Measurements from ENCODE around the gene LY6G6F. TPM values are rescaled to one million over a fixed set of nuclear protein-coding genes. Genes with fewer than 3 reads are reported as not detected.
A peak's percentile ranks its signal among the peaks of the same experiment; 100 is the strongest.

LY6G6F gene
- total RNA-seq, 1 donor from 2014 or later, result not detected

DNA sequence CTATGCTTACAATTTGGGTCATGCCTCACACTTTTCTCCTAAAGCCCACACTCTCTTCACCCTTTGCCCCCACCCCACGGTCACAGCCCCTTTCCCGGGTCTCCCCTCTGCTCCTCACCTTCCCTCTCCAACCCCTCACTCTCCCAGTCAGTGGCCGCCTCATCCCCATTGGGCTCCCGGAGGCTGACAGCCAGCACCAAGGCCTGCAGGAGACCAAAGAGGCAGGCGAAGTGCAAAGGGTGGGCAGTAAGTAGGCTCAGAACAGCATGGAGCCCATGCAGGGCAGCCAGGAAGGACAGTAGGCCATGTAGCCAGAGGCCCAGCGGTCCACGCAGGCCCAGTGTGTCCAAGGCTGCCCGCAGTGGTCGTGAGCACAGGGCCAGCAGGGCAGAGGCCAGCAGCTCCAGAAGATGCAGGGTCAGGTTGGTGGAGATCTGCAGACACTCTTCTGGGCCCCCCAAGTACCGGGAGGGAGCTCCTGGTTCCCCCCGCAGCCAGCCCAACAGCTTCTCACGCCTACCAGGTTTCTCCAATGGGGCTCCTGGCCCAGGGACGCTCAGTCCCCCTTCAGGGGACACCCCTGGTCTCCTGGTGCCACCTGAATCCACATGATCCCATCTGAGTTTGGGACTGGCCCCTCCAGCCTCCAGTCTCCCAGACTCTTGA, 47.5 kb upstream of the LY6G6F start:
- H3K4me2 ChIP-seq (ENCODE audit: low read length), result peak overlapping the region; percentile 99
- no peaks in the 10 kb centered on the region for H3K9me3 ChIP-seq (ENCODE audit: insufficient read depth, low read depth, low read length)
- H3K27me3 ChIP-seq (ENCODE audit: insufficient read depth, low read length), result no peaks in the 10 kb centered on the region
- peak overlapping the region; percentile 85 for H3K9ac ChIP-seq (ENCODE audit: low read length)
- no peak overlapping the region for H2AFZ ChIP-seq (ENCODE audit: low read depth, low read length)
- H3K27ac Mint-ChIP-seq (ENCODE audit: unreplicated experiment), result no peak overlapping the region
- H3K4me1 ChIP-seq (ENCODE audit: insufficient read depth, low read length), result peaks cover 39% of the 10 kb centered on the region
- H3K36me3 Mint-ChIP-seq (ENCODE audit: low read depth, unreplicated experiment), result peaks cover 23% of the 10 kb centered on the region
- DNase-seq (ENCODE audit: low read depth) (no peak), FAIRE-seq (no peak)
- peak overlapping the region; percentile 90 for H3K4me3 Mint-ChIP-seq (ENCODE audit: unreplicated experiment)
- TF ChIP-seq, protein P1, sequence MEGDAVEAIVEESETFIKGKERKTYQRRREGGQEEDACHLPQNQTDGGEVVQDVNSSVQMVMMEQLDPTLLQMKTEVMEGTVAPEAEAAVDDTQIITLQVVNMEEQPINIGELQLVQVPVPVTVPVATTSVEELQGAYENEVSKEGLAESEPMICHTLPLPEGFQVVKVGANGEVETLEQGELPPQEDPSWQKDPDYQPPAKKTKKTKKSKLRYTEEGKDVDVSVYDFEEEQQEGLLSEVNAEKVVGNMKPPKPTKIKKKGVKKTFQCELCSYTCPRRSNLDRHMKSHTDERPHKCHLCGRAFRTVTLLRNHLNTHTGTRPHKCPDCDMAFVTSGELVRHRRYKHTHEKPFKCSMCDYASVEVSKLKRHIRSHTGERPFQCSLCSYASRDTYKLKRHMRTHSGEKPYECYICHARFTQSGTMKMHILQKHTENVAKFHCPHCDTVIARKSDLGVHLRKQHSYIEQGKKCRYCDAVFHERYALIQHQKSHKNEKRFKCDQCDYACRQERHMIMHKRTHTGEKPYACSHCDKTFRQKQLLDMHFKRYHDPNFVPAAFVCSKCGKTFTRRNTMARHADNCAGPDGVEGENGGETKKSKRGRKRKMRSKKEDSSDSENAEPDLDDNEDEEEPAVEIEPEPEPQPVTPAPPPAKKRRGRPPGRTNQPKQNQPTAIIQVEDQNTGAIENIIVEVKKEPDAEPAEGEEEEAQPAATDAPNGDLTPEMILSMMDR (IDR thresholded peaks at IDR 0.05; ENCODE audit: insufficient read depth, low read depth, low read length), result no peak
- TF ChIP-seq EZH2 (IDR thresholded peaks at IDR 0.05; ENCODE audit: insufficient read depth, low read length), result no peak
- peak overlapping the region; percentile 82 for H3K4me3 ChIP-seq (ENCODE audit: insufficient read depth, low read depth, low read length)
- H3K27me3 Mint-ChIP-seq (ENCODE audit: low read depth, unreplicated experiment), result no peaks in the 10 kb centered on the region
- H3K27ac ChIP-seq (ENCODE audit: low read depth, low read length), result no peak overlapping the region
- peaks cover 5% of the 10 kb centered on the region for H3K36me3 ChIP-seq (ENCODE audit: insufficient read depth, low read length)
- H3K4me1 Mint-ChIP-seq (ENCODE audit: low read depth, unreplicated experiment), result peaks cover 23% of the 10 kb centered on the region
- peaks cover 32% of the 10 kb centered on the region for H4K20me1 ChIP-seq (ENCODE audit: insufficient read depth, low read length)
- H3K79me2 ChIP-seq (ENCODE audit: insufficient read depth, low read length), result peaks cover 81% of the 10 kb centered on the region
- H3K9me3 Mint-ChIP-seq (ENCODE audit: unreplicated experiment), result no peaks in the 10 kb centered on the region

DNA sequence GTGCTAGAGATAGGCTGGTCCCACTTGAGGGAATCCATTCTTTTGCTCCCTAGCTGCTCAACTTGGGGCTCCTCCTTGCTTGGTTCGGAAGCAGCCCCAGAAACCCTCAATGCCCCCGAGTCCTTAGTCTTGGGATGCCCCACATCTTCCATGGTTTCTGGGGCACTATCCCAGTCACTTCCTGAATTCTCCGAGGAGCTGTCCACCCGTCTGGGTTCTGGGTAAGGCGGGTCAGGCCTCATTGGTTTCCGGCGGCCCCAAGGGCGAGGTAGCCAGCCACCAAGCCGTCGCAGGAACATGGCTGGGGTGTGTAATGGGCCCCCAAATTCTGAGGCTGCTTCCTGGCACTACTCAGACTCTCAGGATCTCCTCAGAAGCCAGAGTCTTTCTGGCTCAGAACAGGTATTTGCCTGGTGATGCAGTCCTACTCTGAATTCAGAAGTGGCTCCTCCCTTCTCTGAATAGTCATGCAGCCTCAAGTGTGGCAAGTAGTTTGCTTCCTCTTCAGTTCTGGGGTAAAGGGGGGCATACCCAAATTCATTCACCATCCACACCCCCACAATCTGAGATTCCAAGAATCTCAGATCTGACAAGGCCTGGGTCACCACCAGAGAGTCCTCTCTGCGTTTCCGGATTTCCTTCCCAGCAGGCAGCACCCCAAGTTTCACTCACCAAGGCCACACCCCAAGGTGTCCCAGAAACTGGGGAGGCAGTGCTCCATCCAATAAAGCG, 46.9 kb upstream of the LY6G6F start:
- no peak for TF ChIP-seq EZH2 (IDR thresholded peaks at IDR 0.05; ENCODE audit: insufficient read depth, low read length)
- TF ChIP-seq, protein P1 (IDR thresholded peaks at IDR 0.05; ENCODE audit: insufficient read depth, low read depth, low read length), result no peak
- Mint-ChIP-seq H3K4me3 (ENCODE audit: unreplicated experiment) (peak overlapping the region; percentile 90), H3K27me3 (ENCODE audit: low read depth, unreplicated experiment) (no peaks in the 10 kb centered on the region), H3K9me3 (ENCODE audit: unreplicated experiment) (no peaks in the 10 kb centered on the region), H3K27ac (ENCODE audit: unreplicated experiment) (peak overlapping the region; percentile 75), H3K4me1 (ENCODE audit: low read depth, unreplicated experiment) (peaks cover 30% of the 10 kb centered on the region), H3K36me3 (ENCODE audit: low read depth, unreplicated experiment) (peaks cover 25% of the 10 kb centered on the region)
- FAIRE-seq (no peak), DNase-seq (ENCODE audit: low read depth) (peak; percentile 19)
- Histone ChIP-seq H3K27me3 (ENCODE audit: insufficient read depth, low read length) (no peaks in the 10 kb centered on the region), H4K20me1 (ENCODE audit: insufficient read depth, low read length) (peaks cover 32% of the 10 kb centered on the region), H3K79me2 (ENCODE audit: insufficient read depth, low read length) (peaks cover 83% of the 10 kb centered on the region), H2AFZ (ENCODE audit: low read depth, low read length) (peak overlapping the region; percentile 51), H3K4me2 (ENCODE audit: low read length) (peak overlapping the region; percentile 99), H3K36me3 (ENCODE audit: insufficient read depth, low read length) (peaks cover 5% of the 10 kb centered on the region), H3K9me3 (ENCODE audit: insufficient read depth, low read depth, low read length) (no peaks in the 10 kb centered on the region), H3K27ac (ENCODE audit: low read depth, low read length) (peak overlapping the region; percentile 58), H3K4me1 (ENCODE audit: insufficient read depth, low read length) (peaks cover 43% of the 10 kb centered on the region), H3K9ac (ENCODE audit: low read length) (peak overlapping the region; percentile 85), H3K4me3 (ENCODE audit: insufficient read depth, low read depth, low read length) (peak overlapping the region; percentile 82)

Measured in astrocyte (in vitro differentiated cells and primary cell).